HG03565 (cell line): ENCODE results near the gene NOL12.
"Not testable (repeated sequence)": the region's sequence is repeated elsewhere in the genome, so short reads cannot be mapped to it uniquely, and the experiment has no call there.

ENCODE experiments used
- ATAC-seq: cut with Tn5 transposase; IDR thresholded peaks from one replicate; pipeline ENCODE4 v1.9.1; 2021; ENCODE audit warnings: mild to moderate bottlenecking, moderate library complexity; ENCODE audit not compliant: unreplicated experiment

The NOL12 gene

GRCh38 chr22:37686002-37686982, at the start of gene NOL12:
TSS of gene NOL12 (plus strand) at chr22:37686343. CDS start at chr22:37686393, 50 bp downstream.
- peak; percentile 60 for ATAC-seq

- ATAC-seq = no peak
Observed at GRCh38 chr22:37636949-37637273, 49.2 kb upstream of the NOL12 start.

GRCh38 chr22:37638391-37639069, 47.6 kb upstream of the NOL12 start:
- ATAC-seq = no peak

GRCh38 chr22:37639070-37639760, 46.9 kb upstream of the NOL12 start, which contains the start of gene SH3BP1:
TSS of gene SH3BP1 (plus strand) at chr22:37639669. CDS start at chr22:37639788, 119 bp downstream.
- no peak for ATAC-seq

DNA sequence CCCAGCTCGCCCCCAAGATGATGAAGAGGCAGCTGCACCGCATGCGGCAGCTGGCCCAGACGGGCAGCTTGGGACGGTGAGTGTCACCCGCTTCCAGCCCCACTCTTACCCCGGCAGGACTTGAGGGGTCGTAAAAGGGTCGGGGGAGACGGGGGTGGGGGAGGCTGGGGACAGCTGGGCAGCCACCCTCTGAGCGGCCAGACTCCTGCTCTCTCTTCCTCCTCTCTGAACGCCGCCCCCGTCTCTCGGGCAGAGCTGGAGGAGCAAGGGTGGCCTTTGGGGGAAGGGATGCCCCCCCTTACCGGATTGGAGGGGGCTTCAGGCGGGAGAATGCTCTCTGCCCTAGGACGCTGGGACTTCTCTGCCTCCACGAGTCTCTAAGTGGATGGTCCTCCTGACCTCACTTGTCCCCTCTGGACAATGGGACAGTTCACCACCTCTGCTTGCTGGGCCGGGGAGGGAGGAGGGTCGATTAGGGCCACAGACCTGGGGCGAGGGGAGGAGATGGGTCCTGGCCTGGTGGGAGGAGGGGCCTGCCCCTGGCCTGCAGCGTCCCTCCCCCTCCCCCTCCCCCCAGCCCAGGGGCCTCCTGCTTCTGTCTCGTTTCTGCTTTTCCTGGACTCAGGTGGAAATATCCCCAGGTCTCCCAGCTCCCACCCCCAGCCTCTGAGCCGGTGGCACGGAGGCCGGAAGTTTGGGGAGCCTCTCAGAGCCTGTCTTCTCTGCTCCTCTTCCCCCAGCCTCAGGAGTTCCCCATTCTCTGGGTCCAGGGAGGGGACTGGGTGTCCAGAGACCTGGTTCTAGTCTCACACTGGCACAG, 46.2 kb upstream of the NOL12 start:
- no peak for ATAC-seq

GRCh38 chr22:37640591-37641560, 45.3 kb upstream of the NOL12 start:
- ATAC-seq = no peak

DNA sequence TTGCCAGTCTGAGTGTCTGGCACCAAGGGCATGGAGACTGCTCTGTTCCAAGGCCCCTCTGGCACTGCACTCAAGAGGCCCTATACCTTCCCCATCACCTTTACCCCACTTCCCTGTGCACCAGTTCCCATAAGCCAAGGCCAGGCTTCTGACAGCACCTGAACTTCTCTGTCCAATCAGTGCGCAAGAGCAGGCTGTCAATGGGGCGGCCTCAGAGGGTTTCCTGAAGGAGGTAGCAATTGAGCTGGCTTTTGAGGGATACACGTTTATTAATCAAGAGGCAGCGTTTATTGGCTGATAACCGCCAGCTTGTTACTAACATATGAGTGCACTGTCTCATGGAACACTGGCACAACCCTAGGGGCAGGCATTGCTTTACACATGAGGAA, 44.6 kb upstream of the NOL12 start:
- ATAC-seq = no peak

GRCh38 chr22:37643225-37643847, 42.8 kb upstream of the NOL12 start:
- ATAC-seq = peak; percentile 45

GRCh38 chr22:37647317-37647716, 38.8 kb upstream of the NOL12 start:
- ATAC-seq = no peak

GRCh38 chr22:37647928-37648327, 38.2 kb upstream of the NOL12 start:
- no peak for ATAC-seq

DNA sequence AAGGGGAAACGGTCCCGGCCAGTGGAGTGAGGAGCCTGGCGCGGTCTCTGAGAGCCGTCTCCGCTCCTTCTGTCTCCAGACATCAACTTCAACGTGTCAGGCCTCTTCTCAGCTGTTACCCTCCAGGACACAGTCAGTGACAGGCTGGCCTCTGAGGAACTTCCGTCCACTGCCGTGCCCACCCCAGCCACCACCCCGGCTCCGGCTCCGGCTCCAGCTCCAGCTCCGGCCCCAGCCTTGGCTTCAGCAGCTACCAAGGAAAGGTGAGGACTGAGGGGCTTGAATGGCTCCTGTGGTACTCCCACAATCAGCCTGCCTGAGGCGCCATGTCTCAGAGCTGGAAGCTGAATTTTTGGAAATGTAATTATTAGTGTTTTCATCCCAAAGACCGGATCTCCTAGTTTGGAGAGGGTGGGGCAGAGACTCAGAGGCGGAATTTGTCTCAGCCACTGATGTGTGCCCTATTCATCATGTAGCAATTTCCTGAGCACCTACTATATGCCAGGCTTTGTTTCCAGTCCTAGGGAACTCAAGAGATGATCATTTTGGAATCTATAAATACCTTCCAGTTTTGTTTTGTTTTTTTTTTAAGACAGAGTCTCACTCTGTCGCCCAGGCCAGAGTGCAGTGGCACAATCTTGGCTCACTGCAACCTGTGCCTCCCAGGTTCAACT, 35.5 kb upstream of the NOL12 start:
- no peak for ATAC-seq

DNA sequence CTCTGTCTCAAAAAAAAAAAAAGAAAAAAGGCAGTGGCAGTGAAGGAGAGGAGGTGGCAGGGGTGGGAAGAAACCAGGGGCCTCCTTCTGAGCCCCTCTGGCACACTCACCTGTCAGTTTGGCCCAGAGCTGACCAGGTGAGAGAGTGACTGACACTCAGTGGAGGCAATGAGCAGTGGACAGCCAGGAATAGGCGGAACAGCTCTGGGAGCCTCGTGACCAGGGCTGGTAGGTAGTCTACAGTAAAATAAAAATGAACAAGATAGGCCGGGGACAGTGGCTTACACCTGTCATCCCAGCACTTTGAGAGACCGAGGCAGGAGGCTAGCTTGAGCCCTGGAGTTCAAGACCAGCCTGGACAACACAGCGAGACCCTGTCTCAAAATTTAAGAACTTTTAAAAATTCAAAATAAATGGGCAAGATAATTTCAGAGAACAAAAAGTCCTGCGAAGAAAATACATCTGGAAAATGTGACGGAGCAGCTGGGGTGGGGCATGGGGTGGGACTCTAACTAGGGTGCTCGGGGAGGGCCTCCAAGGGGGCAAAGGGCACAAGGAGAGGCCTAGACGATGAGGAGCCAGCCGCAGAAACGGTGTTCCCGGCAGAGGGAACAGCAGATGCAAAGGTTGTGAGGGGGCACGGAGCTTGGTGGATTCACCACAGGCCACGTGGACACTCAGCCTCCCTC, 31.4 kb upstream of the NOL12 start:
- ATAC-seq = no peak

DNA sequence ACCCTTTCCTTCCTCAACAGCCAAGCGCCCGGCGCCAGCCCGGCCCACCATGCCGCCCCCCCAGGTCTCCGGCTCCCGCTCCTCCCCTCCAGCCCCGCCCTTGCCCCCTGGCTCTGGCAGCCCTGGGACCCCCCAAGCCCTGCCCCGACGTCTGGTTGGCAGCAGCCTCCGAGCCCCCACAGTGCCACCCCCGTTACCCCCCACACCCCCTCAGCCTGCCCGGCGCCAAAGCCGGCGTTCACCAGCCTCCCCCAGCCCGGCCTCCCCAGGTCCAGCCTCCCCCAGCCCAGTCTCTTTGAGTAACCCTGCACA, 30.9 kb upstream of the NOL12 start:
- no peak for ATAC-seq

DNA sequence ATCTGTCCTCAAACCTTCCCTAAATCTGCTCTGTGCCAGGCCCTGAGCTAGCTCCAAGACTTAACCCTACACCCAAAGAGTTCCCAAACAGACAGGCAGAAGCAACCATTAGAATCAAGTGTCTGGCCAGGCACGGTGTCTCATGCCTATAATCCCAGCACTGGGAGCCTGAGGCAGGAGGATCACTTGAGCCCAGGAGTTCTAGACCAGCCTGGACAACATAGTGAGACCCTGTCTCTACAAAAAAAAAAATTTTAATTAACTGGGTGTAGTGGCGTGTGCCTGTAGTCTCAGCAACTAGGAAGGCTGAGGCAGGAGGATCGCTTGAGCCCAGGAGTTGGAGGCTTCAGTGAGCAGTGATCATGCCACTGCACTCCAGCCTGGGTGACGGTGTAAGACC, 29.6 kb upstream of the NOL12 start:
- not testable (repeated sequence) for ATAC-seq

DNA sequence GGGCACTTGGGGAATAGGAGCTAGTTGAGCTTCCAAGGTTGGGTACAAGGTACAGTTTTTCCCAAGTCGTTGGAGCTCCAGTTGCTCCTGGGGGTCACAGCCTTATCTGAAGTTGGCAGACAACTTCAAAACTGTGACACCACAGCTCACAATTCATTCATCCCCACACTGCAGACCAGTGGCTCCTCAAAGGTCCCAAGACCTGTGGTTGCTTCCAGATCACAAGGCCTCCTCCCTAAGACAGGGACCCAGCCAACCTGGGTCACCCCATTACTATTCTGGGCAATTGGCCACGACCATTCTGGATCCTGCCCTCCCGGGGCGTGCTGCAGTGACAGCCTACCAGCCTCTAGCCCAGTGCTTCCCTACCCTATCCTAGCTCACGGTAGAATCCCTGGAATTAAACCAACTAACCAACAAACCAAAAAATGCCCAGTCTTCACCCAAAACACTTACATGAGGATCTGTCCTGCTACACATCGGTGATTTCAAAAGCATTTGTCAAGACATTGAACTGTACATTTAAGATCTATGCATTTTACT, 28.5 kb upstream of the NOL12 start:
- ATAC-seq = no peak

GRCh38 chr22:37658133-37659065, 27.7 kb upstream of the NOL12 start, which contains the start of gene PDXP:
TSS of gene PDXP (plus strand) at chr22:37658723. CDS start at chr22:37658783, 60 bp downstream.
- peak; percentile 70 for ATAC-seq
